Inferior parietal cortex (tissue), 1 donor: Measurements from ENCODE around the gene NISCH.

ENCODE experiments used
- DNase-seq: peaks from one replicate; pipeline ENCODE4 v3.0.0-alpha.2; 2016; ENCODE audit errors: extremely low spot score

Gene NISCH

GRCh38 chr3:52455283-52456168, at the start of gene NISCH:
Gene NISCH, plus strand, starts transcription at chr3:52455604. Its CDS starts 38 bp downstream, at chr3:52455642.
- DNase-seq: peak; percentile 79

GRCh38 chr3:52406231-52406661, 49.2 kb upstream of the NISCH start:
- DNase-seq: no peak

GRCh38 chr3:52406791-52407510, 48.5 kb upstream of the NISCH start:
- no peak for DNase-seq

- no peak for DNase-seq
These were observed 47.6 kb upstream of the NISCH start for GRCh38 chr3:52407779-52408178.

GRCh38 chr3:52408466-52408865, 46.9 kb upstream of the NISCH start:
- DNase-seq: no peak

- DNase-seq: no peak
These were observed 39.6 kb upstream of the NISCH start for GRCh38 chr3:52415800-52416199.

GRCh38 chr3:52420388-52420787, 35.0 kb upstream of the NISCH start:
- no peak for DNase-seq

- DNase-seq: no peak
These were observed 32.7 kb upstream of the NISCH start for GRCh38 chr3:52422669-52423068.

GRCh38 chr3:52423173-52423572, 32.2 kb upstream of the NISCH start:
- no peak for DNase-seq

GRCh38 chr3:52428151-52429005, 27.0 kb upstream of the NISCH start:
- DNase-seq: peak; percentile 91

GRCh38 chr3:52429031-52429430, 26.4 kb upstream of the NISCH start:
- no peak for DNase-seq

GRCh38 chr3:52429779-52430415, 25.5 kb upstream of the NISCH start:
- DNase-seq: no peak

GRCh38 chr3:52430416-52430810, 25.0 kb upstream of the NISCH start:
- no peak for DNase-seq

- DNase-seq: no peak
These were observed 23.8 kb upstream of the NISCH start for GRCh38 chr3:52431459-52432223.

GRCh38 chr3:52432225-52432624, 23.2 kb upstream of the NISCH start:
- DNase-seq: no peak

GRCh38 chr3:52432691-52433141, 22.7 kb upstream of the NISCH start:
- no peak for DNase-seq

- no peak for DNase-seq
These were observed 21.9 kb upstream of the NISCH start for GRCh38 chr3:52433328-52433995.

GRCh38 chr3:52433996-52434479, 21.4 kb upstream of the NISCH start:
- no peak for DNase-seq

GRCh38 chr3:52434491-52435115, 20.8 kb upstream of the NISCH start:
- no peak for DNase-seq
